HEK293 (cell line): Measurements from ENCODE around the gene NECTIN1.

ENCODE experiments used
- CTCF ChIP-seq: fragments of 450-650 bp; formaldehyde crosslinking; IDR thresholded peaks from 2 replicates; pipeline ENCODE4 v1.5.1; 2016; ENCODE audit warnings: missing biosample characterization, missing genetic modification characterization
- ZNF366 ChIP-seq: fragments of 450-650 bp; formaldehyde crosslinking; conservative IDR thresholded peaks from 2 replicates; pipeline ENCODE4 v1.5.1; 2016; ENCODE audit warnings: missing biosample characterization, missing genetic modification characterization
- ZNF449 ChIP-seq: fragments of 450-650 bp; formaldehyde crosslinking; IDR thresholded peaks from 2 replicates; pipeline ENCODE4 v1.5.1; 2017; ENCODE audit warnings: missing biosample characterization, mild to moderate bottlenecking, missing genetic modification characterization, moderate library complexity
- ZNF704 ChIP-seq: fragments of 450-650 bp; formaldehyde crosslinking; IDR thresholded peaks from 2 replicates; pipeline ENCODE4 v1.5.1; 2016; ENCODE audit warnings: missing biosample characterization, missing genetic modification characterization

GRCh38 chr11:119647254-119647653, 81.7 kb downstream of the NECTIN1 start:
- TF ChIP-seq ZNF366 (tag by site-specific recombination) (no peak), ZNF449 (tag by site-specific recombination) (no peak), ZNF704 (tag by site-specific recombination) (no peak), CTCF (tag by site-specific recombination) (no peak)
